ENCODE results near the gene SDHAF2. TPM values are rescaled to one million over a fixed set of nuclear protein-coding genes. Genes with fewer than 3 reads are reported as not detected.

SDHAF2 gene
- total RNA-seq, 1 experiment from 2014 or later: 30.1 TPM

GRCh38 chr11:61442616-61443015 is 12.7 kb downstream of the SDHAF2 start:
- intact Hi-C loops (cut with micrococcal nuclease): no loop called here
- Mint-ChIP-seq H3K9me3 (ENCODE audit: unreplicated experiment) (no peaks in the 10 kb centered on the region), H3K36me3 (ENCODE audit: insufficient read depth, unreplicated experiment) (peaks cover 78% of the 10 kb centered on the region), H3K4me1 (ENCODE audit: insufficient read depth, unreplicated experiment) (no peaks in the 10 kb centered on the region), H3K27ac (ENCODE audit: low read depth, unreplicated experiment) (peak overlapping the region; percentile 67), H3K27me3 (ENCODE audit: insufficient read depth, unreplicated experiment) (no peaks in the 10 kb centered on the region), H3K4me3 (ENCODE audit: unreplicated experiment) (no peak overlapping the region)
- BruUV-seq (replicated peaks): no TSS peak
- TF ChIP-seq CTCF (IDR thresholded peaks at IDR 0.05; ENCODE audit: unreplicated experiment): no peak
- DNase-seq (ENCODE audit: unreplicated experiment): no peak
- ChIA-PET CTCF (interaction anchor here (0.6 to 2.3 kb wide), 5 partner anchors 8 to 398 kb away, joined by 3 to 9 read pairs (median 4); no protein-coding TSS in a partner anchor), POLR2A (interaction anchor here (1.0 kb wide), 1 partner anchor 145 kb away, joined by 3 read pairs; no protein-coding TSS in a partner anchor)

GRCh38 chr11:61445516-61445915 is 15.6 kb downstream of the SDHAF2 start:
- BruUV-seq (replicated peaks): no TSS peak
- DNase-seq (ENCODE audit: unreplicated experiment): no peak
- POLR2A ChIA-PET: interaction anchor here (0.6 to 2.8 kb wide), 12 partner anchors 11 to 950 kb away, joined by 3 to 24 read pairs (median 4); partner anchors contain the start of genes CPSF7 and SDHAF2
- Mint-ChIP-seq H3K9me3 (ENCODE audit: unreplicated experiment) (no peaks in the 10 kb centered on the region), H3K27me3 (ENCODE audit: insufficient read depth, unreplicated experiment) (no peaks in the 10 kb centered on the region), H3K27ac (ENCODE audit: low read depth, unreplicated experiment) (no peak overlapping the region), H3K36me3 (ENCODE audit: insufficient read depth, unreplicated experiment) (peaks cover 64% of the 10 kb centered on the region), H3K4me3 (ENCODE audit: unreplicated experiment) (no peak overlapping the region), H3K4me1 (ENCODE audit: insufficient read depth, unreplicated experiment) (no peaks in the 10 kb centered on the region)
- intact Hi-C loops (cut with micrococcal nuclease): loop anchor here (5.0 kb wide), 1 partner anchor 137 kb away; the partner anchor contains the start of gene SYT7
- CTCF ChIA-PET: interaction anchor here (0.6 to 7.6 kb wide), 35 partner anchors 10 to 457 kb away, joined by 3 to 161 read pairs (median 4); partner anchors contain the start of genes CPSF7 and SDHAF2
- no peak for TF ChIP-seq CTCF (IDR thresholded peaks at IDR 0.05; ENCODE audit: unreplicated experiment)

- BruUV-seq (replicated peaks): no TSS peak
- POLR2A ChIA-PET: interaction anchor here (0.6 to 2.8 kb wide), 14 partner anchors 11 to 949 kb away, joined by 3 to 24 read pairs (median 4); partner anchors contain the start of genes CPSF7 and SDHAF2
- Mint-ChIP-seq H3K36me3 (ENCODE audit: insufficient read depth, unreplicated experiment) (peaks cover 65% of the 10 kb centered on the region), H3K4me3 (ENCODE audit: unreplicated experiment) (no peak overlapping the region), H3K27me3 (ENCODE audit: insufficient read depth, unreplicated experiment) (no peaks in the 10 kb centered on the region), H3K27ac (ENCODE audit: low read depth, unreplicated experiment) (no peak overlapping the region), H3K4me1 (ENCODE audit: insufficient read depth, unreplicated experiment) (no peaks in the 10 kb centered on the region), H3K9me3 (ENCODE audit: unreplicated experiment) (no peaks in the 10 kb centered on the region)
- intact Hi-C loops (cut with micrococcal nuclease): loop anchor here (1.0 to 5.0 kb wide), 4 partner anchors 71 to 192 kb away; partner anchors contain the start of gene SYT7
- CTCF ChIA-PET: interaction anchor here (0.6 to 7.6 kb wide), 54 partner anchors 8 to 710 kb away, joined by 3 to 161 read pairs (median 4); partner anchors contain the start of genes CPSF7 and SDHAF2
- peak; percentile 79 for TF ChIP-seq CTCF (IDR thresholded peaks at IDR 0.05; ENCODE audit: unreplicated experiment)
- peak; percentile 91 for DNase-seq (ENCODE audit: unreplicated experiment)
These were observed 16.3 kb downstream of the SDHAF2 start for GRCh38 chr11:61446211-61446651.
